Measurements from ENCODE around the gene KIF26A. TPM values are rescaled to one million over a fixed set of nuclear protein-coding genes. Genes with fewer than 3 reads are reported as not detected.

The KIF26A gene
- total RNA-seq, 1 donor from 2014 or later, result 5.9 TPM

- Mint-ChIP-seq H3K9me3 (ENCODE audit: unreplicated experiment) (peaks cover 3% of the 10 kb centered on the region), H3K4me1 (ENCODE audit: low read depth, unreplicated experiment) (peaks cover 4% of the 10 kb centered on the region), H3K27me3 (ENCODE audit: unreplicated experiment) (peaks cover 1% of the 10 kb centered on the region), H3K4me3 (ENCODE audit: unreplicated experiment) (no peak overlapping the region), H3K27ac (ENCODE audit: unreplicated experiment) (no peak overlapping the region), H3K36me3 (ENCODE audit: unreplicated experiment) (no peaks in the 10 kb centered on the region)
- no peak for DNase-seq
- TF ChIP-seq CTCF (IDR thresholded peaks at IDR 0.05; ENCODE audit: partially characterized antibody, unreplicated experiment), result no peak
Measured at GRCh38 chr14:104154246-104154645, 15.9 kb downstream of the KIF26A start.

GRCh38 chr14:104155513-104155912, 17.1 kb downstream of the KIF26A start:
- DNase-seq, result no peak

GRCh38 chr14:104156142-104156541, 17.8 kb downstream of the KIF26A start:
- Mint-ChIP-seq H3K9me3 (ENCODE audit: unreplicated experiment) (peaks cover 4% of the 10 kb centered on the region), H3K4me3 (ENCODE audit: unreplicated experiment) (no peak overlapping the region), H3K36me3 (ENCODE audit: unreplicated experiment) (no peaks in the 10 kb centered on the region), H3K27me3 (ENCODE audit: unreplicated experiment) (peaks cover 1% of the 10 kb centered on the region), H3K27ac (ENCODE audit: unreplicated experiment) (no peak overlapping the region), H3K4me1 (ENCODE audit: low read depth, unreplicated experiment) (peaks cover 4% of the 10 kb centered on the region)
- TF ChIP-seq CTCF (IDR thresholded peaks at IDR 0.05; ENCODE audit: partially characterized antibody, unreplicated experiment), result no peak
- DNase-seq, result no peak

More at GRCh38 chr14:104155513-104155912, 17.1 kb downstream of the KIF26A start:
- TF ChIP-seq CTCF (IDR thresholded peaks at IDR 0.05; ENCODE audit: partially characterized antibody, unreplicated experiment), result no peak
- Mint-ChIP-seq H3K4me3 (ENCODE audit: unreplicated experiment) (no peak overlapping the region), H3K9me3 (ENCODE audit: unreplicated experiment) (peaks cover 4% of the 10 kb centered on the region), H3K36me3 (ENCODE audit: unreplicated experiment) (no peaks in the 10 kb centered on the region), H3K27me3 (ENCODE audit: unreplicated experiment) (peaks cover 1% of the 10 kb centered on the region), H3K4me1 (ENCODE audit: low read depth, unreplicated experiment) (peaks cover 4% of the 10 kb centered on the region), H3K27ac (ENCODE audit: unreplicated experiment) (no peak overlapping the region)

- no peak for TF ChIP-seq CTCF (IDR thresholded peaks at IDR 0.05; ENCODE audit: partially characterized antibody, unreplicated experiment)
- DNase-seq, result peak; percentile 55
- Mint-ChIP-seq H3K36me3 (ENCODE audit: unreplicated experiment) (no peaks in the 10 kb centered on the region), H3K27ac (ENCODE audit: unreplicated experiment) (no peak overlapping the region), H3K4me3 (ENCODE audit: unreplicated experiment) (no peak overlapping the region), H3K9me3 (ENCODE audit: unreplicated experiment) (peaks cover 4% of the 10 kb centered on the region), H3K27me3 (ENCODE audit: unreplicated experiment) (peaks cover 1% of the 10 kb centered on the region), H3K4me1 (ENCODE audit: low read depth, unreplicated experiment) (peaks cover 4% of the 10 kb centered on the region)
Measured at GRCh38 chr14:104157016-104157928, 18.9 kb downstream of the KIF26A start.

All from glutamatergic neuron (in vitro differentiated cells).